GM12878 (cell line): ENCODE results near the gene CCDC88A. TPM values are rescaled to one million over a fixed set of nuclear protein-coding genes. Genes with fewer than 3 reads are reported as not detected.
A peak's percentile ranks its signal among the peaks of the same experiment; 100 is the strongest.

Experiments
- CBFB ChIP-seq: IDR thresholded peaks from 2 replicates; pipeline ENCODE4 v1.6.1; 2016; ENCODE audit warnings: antibody characterized with exemption, low read depth
- CBX3 ChIP-seq: fragments of 200-600 bp; sonication (generic); IDR thresholded peaks from 2 replicates; pipeline ENCODE4 v1.6.1; 2016; ENCODE audit warnings: low read depth, borderline replicate concordance
- CTCF ChIP-seq, 3 experiments: IDR thresholded peaks in 2 of 3; conservative IDR thresholded peaks in 1 of 3; 2 replicates each; pipeline ENCODE4 v1.5.1; 2011; ENCODE audit warnings: low read depth in 3 of 3, low read length in 3 of 3, mild to moderate bottlenecking in 3 of 3, control low read depth in 2 of 3, moderate library complexity in 2 of 3, inconsistent platforms in 1 of 3, mixed read lengths in 1 of 3; ENCODE audit not compliant: control insufficient read depth in 2 of 3, insufficient read depth in 1 of 3; ENCODE audit errors: extremely low read depth in 1 of 3
- DPF2 ChIP-seq: fragments of 450-650 bp; IDR thresholded peaks from 2 replicates; pipeline ENCODE4 v1.6.1; 2017; ENCODE audit warnings: mild to moderate bottlenecking
- FOXK2 ChIP-seq: fragments of 450-650 bp; IDR thresholded peaks from 2 replicates; pipeline ENCODE4 v1.6.1; 2017; ENCODE audit warnings: mild to moderate bottlenecking, moderate library complexity
- GABPA ChIP-seq: IDR thresholded peaks from 2 replicates; pipeline ENCODE4 v1.6.1; 2014; ENCODE audit warnings: antibody characterized with exemption, low read depth, mild to moderate bottlenecking, inconsistent platforms
- HDGF ChIP-seq: fragments of 450-650 bp; IDR thresholded peaks from 2 replicates; pipeline ENCODE4 v1.6.1; 2016; ENCODE audit warnings: antibody characterized with exemption
- JUND ChIP-seq: IDR thresholded peaks from 2 replicates; pipeline ENCODE4 v1.6.1; 2012; ENCODE audit warnings: low read depth, mild to moderate bottlenecking, low read length, improper control_type of control experiment, moderate library complexity
- MTA2 ChIP-seq: fragments of 450-650 bp; IDR thresholded peaks from 2 replicates; pipeline ENCODE4 v1.6.1; 2016; ENCODE audit warnings: low read depth, mild to moderate bottlenecking, moderate library complexity
- MTA3 ChIP-seq: IDR thresholded peaks from 2 replicates; pipeline ENCODE4 v1.6.1; 2012; ENCODE audit warnings: low read length, inconsistent platforms, borderline replicate concordance
- MYB ChIP-seq: fragments of 150-350 bp; IDR thresholded peaks from 2 replicates; pipeline ENCODE4 v1.6.1; 2014; ENCODE audit warnings: mild to moderate bottlenecking, low read depth, low read length, borderline replicate concordance
- NFIC ChIP-seq: IDR thresholded peaks from 2 replicates; pipeline ENCODE4 v1.6.1; 2012; ENCODE audit warnings: low read depth, mild to moderate bottlenecking, inconsistent platforms, low read length, moderate library complexity
- POLR2AphosphoS5 ChIP-seq: IDR thresholded peaks from 2 replicates; pipeline ENCODE4 v1.6.1; 2011; ENCODE audit warnings: mild to moderate bottlenecking, low read length, inconsistent platforms
- PRDM15 ChIP-seq: fragments of 450-650 bp; formaldehyde crosslinking; IDR thresholded peaks from 2 replicates; pipeline ENCODE4 v1.4.0; 2020; ENCODE audit warnings: mild to moderate bottlenecking, moderate library complexity
- RAD21 ChIP-seq: IDR thresholded peaks from 2 replicates; pipeline ENCODE4 v1.6.1; 2011; ENCODE audit warnings: mild to moderate bottlenecking, low read depth, low read length, moderate library complexity; ENCODE audit not compliant: insufficient read depth
- SMARCA5 ChIP-seq: fragments of 450-650 bp; IDR thresholded peaks from 2 replicates; pipeline ENCODE4 v1.6.1; 2017; ENCODE audit warnings: mild to moderate bottlenecking
- SUZ12 ChIP-seq: fragments of 200-600 bp; sonication (generic); IDR thresholded peaks from one replicate; pipeline ENCODE4 v1.6.1; 2018; ENCODE audit warnings: antibody characterized with exemption, mild to moderate bottlenecking; ENCODE audit not compliant: unreplicated experiment
- TARDBP ChIP-seq: IDR thresholded peaks from 2 replicates; pipeline ENCODE4 v1.6.1; 2016; ENCODE audit warnings: borderline replicate concordance
- YBX1 ChIP-seq: fragments of 450-650 bp; IDR thresholded peaks from 2 replicates; pipeline ENCODE4 v1.6.1; 2016; ENCODE audit warnings: antibody characterized with exemption
- ZBED1 ChIP-seq: IDR thresholded peaks from 2 replicates; pipeline ENCODE4 v1.6.1; 2016; ENCODE audit warnings: borderline replicate concordance
- ZBTB4 ChIP-seq: fragments of 450-650 bp; formaldehyde crosslinking; IDR thresholded peaks from 2 replicates; pipeline ENCODE4 v1.4.0; 2022; ENCODE audit warnings: mild to moderate bottlenecking, moderate library complexity
- ZNF622 ChIP-seq: fragments of 450-650 bp; IDR thresholded peaks from 2 replicates; pipeline ENCODE4 v1.6.1; 2017; ENCODE audit warnings: mild to moderate bottlenecking, inconsistent platforms
- polyA plus RNA-seq, 11 experiments: library from polyadenylated mRNA; depleted of rRNA in 4 of 11; unstranded in 6 of 11; stranded (reverse) in 5 of 11; fragments of >200 nt; fragmentation: Nextera tagmentation in 4 of 11; fragmentation: Illumina TruSeq in 1 of 11; extraction: Ambion mirVana in 4 of 11; extraction: Trizol in 1 of 11; gene quantifications; 1 replicate in 1 of 11; 2 replicates in 10 of 11; pipeline versions ENCODE4 v1.2.1 to v1.2.3, GENCODE V29; 2011 to 2016; ENCODE audit warnings: inconsistent platforms in 2 of 11, missing spikeins in 2 of 11, low read depth in 1 of 11
- total RNA-seq, 4 experiments: library from RNA; depleted of rRNA in 3 of 4; stranded (reverse); fragments of >200 nt in 3 of 4; fragmentation: Illumina TruSeq in 1 of 4; extraction: Trizol in 1 of 4; gene quantifications; 2 replicates each; pipeline versions ENCODE4 v1.2.1 to v1.2.3, GENCODE V29; 2013 to 2021

CCDC88A gene
- total and polyA plus RNA-seq, 10 of the 15 experiments (the other 5 are each of a cell fraction or from before 2014, with no cell fraction given), result 1.8 to 71.6 (median 45.9) TPM

- TF ChIP-seq ZBTB4 (CRISPR knock-in tag), result no peak
- TF ChIP-seq MYB, result no peak
- TF ChIP-seq ZBED1, result peak; percentile 83; the same call in 1 of the 2 replicates
- peak; percentile 79; the same call in 1 of the 2 replicates for TF ChIP-seq CBFB
- TF ChIP-seq DPF2, result 0 out of 2 replicates have a peak, but pooled peaks have one; percentile 47
- peak; percentile 100 for TF ChIP-seq GABPA
- TF ChIP-seq TARDBP, result peak; percentile 71; the same call in 1 of the 2 replicates
- TF ChIP-seq HDGF, result peak; percentile 78; the same call in 1 of the 2 replicates
- no peak for TF ChIP-seq YBX1
- peak; percentile 60 for TF ChIP-seq MTA2
- TF ChIP-seq RAD21, result no peak; the same call in 1 of the 2 replicates
- TF ChIP-seq CBX3, result no peak
- TF ChIP-seq MTA3, result no peak
- TF ChIP-seq SMARCA5, result peak; percentile 79; the same call in 1 of the 2 replicates
- TF ChIP-seq CTCF (IDR thresholded peaks at IDR 0.05 in 2 of 3, conservative IDR thresholded peaks at IDR 0.05 in 1 of 3; ENCODE audit: control insufficient read depth in 2 of 3, extremely low read depth in 1 of 3, insufficient read depth in 1 of 3, low read depth in 3 of 3, low read length in 3 of 3), result 0 out of 6 replicates have a peak, but pooled peaks of 1 of the 3 experiments have one; percentile 14
- TF ChIP-seq POLR2AphosphoS5, result peak; percentile 98
- TF ChIP-seq FOXK2, result peak; percentile 47; the same call in 1 of the 2 replicates
- TF ChIP-seq JUND, result no peak
- no peak; the same call in 1 of the 2 replicates for TF ChIP-seq NFIC
- no peak for TF ChIP-seq PRDM15
- TF ChIP-seq SUZ12, result no peak
- TF ChIP-seq ZNF622, result no peak
Observed at GRCh38 chr2:55268907-55269644, 150.6 kb downstream of the CCDC88A start, which contains the start of gene MTIF2 (continued).
